IPS-18a (cell line): ENCODE measurements around the gene UBTD1.
"Not testable (repeated sequence)": the region's sequence is repeated elsewhere in the genome, so short reads cannot be mapped to it uniquely, and the experiment has no call there.

Source experiments
- H3K27ac ChIP-seq: one replicate; pipeline ENCODE4 v1.5.1; 2013; ENCODE audit warnings: low read length
- H3K27me3 ChIP-seq: one replicate; pipeline ENCODE4 v1.6.1; 2013; ENCODE audit warnings: mild to moderate bottlenecking, low read length; ENCODE audit not compliant: control insufficient read depth, insufficient read depth
- H3K36me3 ChIP-seq: one replicate; pipeline ENCODE4 v1.6.1; 2013; ENCODE audit warnings: low read depth, low read length; ENCODE audit not compliant: control insufficient read depth
- H3K4me1 ChIP-seq: one replicate; pipeline ENCODE4 v1.6.1; 2013; ENCODE audit warnings: low read depth, low read length; ENCODE audit not compliant: control insufficient read depth
- H3K4me3 ChIP-seq: one replicate; pipeline ENCODE4 v1.5.1; 2013; ENCODE audit warnings: low read length
- H3K9ac ChIP-seq: one replicate; pipeline ENCODE4 v1.6.1; 2013; ENCODE audit warnings: mild to moderate bottlenecking, low read length, moderate library complexity
- H3K9me3 ChIP-seq: one replicate; pipeline ENCODE4 v1.6.1; 2013; ENCODE audit warnings: low read depth, low read length; ENCODE audit not compliant: control insufficient read depth

UBTD1 gene

DNA sequence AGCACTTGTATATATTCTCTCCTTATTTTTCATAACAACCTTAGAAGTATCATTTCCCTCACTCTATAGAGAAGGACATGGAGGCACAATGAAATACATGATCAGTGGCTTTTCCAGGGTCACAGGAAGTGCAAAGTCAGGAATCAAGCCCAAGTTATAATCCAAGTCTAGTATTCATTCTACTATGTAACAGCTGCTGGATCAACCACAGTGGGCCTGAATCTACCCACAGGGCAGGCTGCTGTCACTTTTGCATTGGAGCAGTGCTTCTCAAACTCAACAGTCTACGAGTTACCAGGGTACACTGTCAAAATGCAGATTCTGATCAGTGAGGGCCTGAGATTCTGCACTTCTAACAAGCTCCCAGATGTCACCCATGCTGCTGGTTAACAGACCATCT lies 34.5 kb upstream of the UBTD1 start:
- no peak overlapping the region for H3K4me3 ChIP-seq
- no peak overlapping the region for H3K27ac ChIP-seq
- H3K9ac ChIP-seq = no peak overlapping the region
- no peaks in the 10 kb centered on the region for H3K9me3 ChIP-seq
- peaks cover 82% of the 10 kb centered on the region for H3K36me3 ChIP-seq
- H3K27me3 ChIP-seq = no peaks in the 10 kb centered on the region
- no peaks in the 10 kb centered on the region for H3K4me1 ChIP-seq

DNA sequence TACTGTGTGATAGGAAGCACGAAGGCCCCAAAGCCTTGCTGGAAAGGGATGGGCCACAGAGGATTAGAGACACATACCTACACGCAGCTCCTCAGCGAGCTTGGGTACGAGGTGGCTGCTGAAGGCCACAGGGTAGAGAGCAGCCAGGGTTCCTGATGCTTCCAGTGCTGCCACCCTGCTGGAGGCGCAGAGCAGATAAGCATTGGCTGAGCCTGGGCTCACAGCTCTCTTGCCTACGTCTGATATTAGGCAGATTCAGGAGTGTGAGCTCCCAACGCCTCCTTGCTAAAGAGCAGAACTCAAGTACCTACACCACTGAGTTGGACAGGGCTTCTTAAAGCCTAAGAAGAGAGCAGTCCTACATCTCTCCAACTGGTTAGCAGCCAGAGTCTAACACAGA lies 32.7 kb upstream of the UBTD1 start:
- Histone ChIP-seq H3K9me3 (no peaks in the 10 kb centered on the region), H3K4me1 (no peaks in the 10 kb centered on the region), H3K36me3 (peaks cover 82% of the 10 kb centered on the region), H3K27ac (no peak overlapping the region), H3K4me3 (no peak overlapping the region), H3K27me3 (no peaks in the 10 kb centered on the region), H3K9ac (no peak overlapping the region)

GRCh38 chr10:97466755-97467154 lies 32.0 kb upstream of the UBTD1 start:
- no peak overlapping the region for H3K27ac ChIP-seq
- H3K36me3 ChIP-seq = peaks cover 75% of the 10 kb centered on the region
- H3K4me1 ChIP-seq = no peaks in the 10 kb centered on the region
- H3K4me3 ChIP-seq = no peak overlapping the region
- no peaks in the 10 kb centered on the region for H3K9me3 ChIP-seq
- no peaks in the 10 kb centered on the region for H3K27me3 ChIP-seq
- H3K9ac ChIP-seq = no peak overlapping the region

DNA sequence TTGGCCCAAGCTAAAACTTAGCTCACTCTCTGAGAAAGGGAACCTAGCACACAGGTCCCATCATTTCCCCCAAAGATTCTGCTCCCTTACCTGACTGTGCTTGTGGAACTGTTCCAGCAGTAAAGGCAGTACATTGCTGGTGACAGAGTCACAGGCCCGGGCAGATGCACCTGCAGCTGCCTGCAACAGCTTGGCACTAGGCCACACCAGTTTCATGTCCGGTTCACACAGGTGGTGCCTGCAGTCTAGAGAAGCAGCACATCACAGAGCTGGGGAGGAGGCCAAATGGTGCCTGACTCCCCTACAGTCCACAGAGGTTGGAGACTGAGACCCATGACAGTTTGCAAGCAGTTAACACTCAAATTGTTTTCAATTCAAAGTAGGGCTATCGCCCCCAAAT lies 30.6 kb upstream of the UBTD1 start:
- Histone ChIP-seq H3K36me3 (peaks cover 63% of the 10 kb centered on the region), H3K27ac (no peak overlapping the region), H3K9ac (no peak overlapping the region), H3K9me3 (no peaks in the 10 kb centered on the region), H3K4me3 (no peak overlapping the region), H3K27me3 (no peaks in the 10 kb centered on the region), H3K4me1 (no peaks in the 10 kb centered on the region)

DNA sequence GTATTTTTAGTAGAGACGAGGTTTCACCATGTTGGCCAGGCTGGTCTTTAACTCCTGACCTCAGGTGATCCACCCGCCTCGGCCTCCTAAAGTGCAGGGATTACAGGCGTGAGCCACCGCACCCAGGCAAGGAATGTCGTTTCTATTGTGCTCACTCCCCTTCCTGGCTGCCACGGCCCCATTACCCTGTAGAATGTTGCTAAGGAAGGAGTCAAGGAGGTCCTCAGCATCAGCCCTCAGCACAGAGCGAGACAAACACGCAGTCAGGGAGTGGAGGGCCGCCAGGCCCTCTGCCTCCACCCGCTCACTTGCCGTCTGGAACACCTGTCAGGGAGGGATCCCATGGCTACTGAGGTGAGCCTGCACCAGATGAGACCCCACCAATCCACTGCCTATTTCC lies 29.9 kb upstream of the UBTD1 start:
- not testable (repeated sequence) for H3K9ac ChIP-seq, H3K4me3 ChIP-seq, H3K27ac ChIP-seq, H3K4me1 ChIP-seq, H3K27me3 ChIP-seq, H3K9me3 ChIP-seq
- H3K36me3 ChIP-seq = peaks cover 66% of the 10 kb centered on the region

GRCh38 chr10:97474918-97475317 lies 23.8 kb upstream of the UBTD1 start:
- Histone ChIP-seq H3K9me3 (no peaks in the 10 kb centered on the region), H3K4me3 (no peak overlapping the region), H3K4me1 (peaks cover 8% of the 10 kb centered on the region), H3K27ac (no peak overlapping the region), H3K36me3 (peaks cover 72% of the 10 kb centered on the region), H3K27me3 (no peaks in the 10 kb centered on the region), H3K9ac (no peak overlapping the region)

DNA sequence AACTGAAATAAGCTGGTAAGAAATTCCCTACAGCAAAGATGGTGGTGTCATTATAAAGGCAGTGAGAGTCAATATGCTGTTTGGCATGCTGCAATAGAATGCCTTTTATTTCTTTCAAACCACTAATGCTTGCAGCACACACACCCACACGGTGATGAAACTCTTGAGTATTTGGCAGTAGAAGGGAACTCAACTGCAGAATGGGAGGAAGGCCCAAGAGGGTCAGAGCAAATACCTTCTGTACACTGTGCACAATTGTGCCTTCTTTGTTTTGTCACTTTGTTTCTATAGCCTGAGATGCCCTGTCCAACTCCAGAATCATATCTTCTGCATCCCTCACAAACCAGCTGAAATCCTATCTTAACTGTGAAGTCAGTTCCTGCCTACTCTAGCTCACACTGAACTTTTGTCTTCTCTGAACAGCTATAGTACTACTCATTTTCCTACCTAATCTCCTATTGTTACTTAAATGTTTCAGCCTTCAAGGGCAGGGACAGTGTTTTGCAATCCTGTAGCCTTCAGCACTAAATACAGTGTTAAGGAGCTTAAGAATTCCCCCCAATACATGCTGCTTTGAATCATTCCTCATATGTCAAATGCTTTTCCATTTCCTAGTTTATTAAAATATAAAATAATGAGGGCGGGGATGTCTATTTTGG lies 22.7 kb upstream of the UBTD1 start:
- H3K9me3 ChIP-seq = no peaks in the 10 kb centered on the region
- H3K27me3 ChIP-seq = no peaks in the 10 kb centered on the region
- H3K4me3 ChIP-seq = no peak overlapping the region
- no peak overlapping the region for H3K9ac ChIP-seq
- no peak overlapping the region for H3K27ac ChIP-seq
- peaks cover 61% of the 10 kb centered on the region for H3K36me3 ChIP-seq
- peaks cover 18% of the 10 kb centered on the region for H3K4me1 ChIP-seq

DNA sequence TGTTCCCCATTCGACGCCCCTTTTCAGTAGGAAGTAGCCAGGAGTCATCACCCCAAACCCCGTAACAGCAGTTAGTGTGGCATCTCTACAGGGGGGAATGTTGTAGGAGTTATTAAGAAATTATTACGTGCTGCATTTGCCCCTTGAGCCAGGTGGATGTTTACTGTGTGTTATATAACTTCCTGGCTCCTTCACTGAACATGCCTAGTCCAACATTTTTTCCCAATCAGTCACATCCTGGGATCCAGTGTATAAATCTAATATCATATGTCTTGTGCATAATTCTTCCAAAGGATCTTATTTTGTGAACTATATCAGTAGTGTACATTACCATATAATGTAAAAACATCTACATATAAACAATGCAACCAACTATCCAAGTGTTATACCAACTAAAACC lies 19.3 kb upstream of the UBTD1 start:
- H3K4me3 ChIP-seq = peak overlapping the region; percentile 21
- H3K36me3 ChIP-seq = peaks cover 55% of the 10 kb centered on the region
- peak overlapping the region; percentile 88 for H3K27ac ChIP-seq
- H3K9me3 ChIP-seq, H3K27me3 ChIP-seq: not testable (repeated sequence)
- peak overlapping the region; percentile 72 for H3K9ac ChIP-seq
- peaks cover 18% of the 10 kb centered on the region for H3K4me1 ChIP-seq

DNA sequence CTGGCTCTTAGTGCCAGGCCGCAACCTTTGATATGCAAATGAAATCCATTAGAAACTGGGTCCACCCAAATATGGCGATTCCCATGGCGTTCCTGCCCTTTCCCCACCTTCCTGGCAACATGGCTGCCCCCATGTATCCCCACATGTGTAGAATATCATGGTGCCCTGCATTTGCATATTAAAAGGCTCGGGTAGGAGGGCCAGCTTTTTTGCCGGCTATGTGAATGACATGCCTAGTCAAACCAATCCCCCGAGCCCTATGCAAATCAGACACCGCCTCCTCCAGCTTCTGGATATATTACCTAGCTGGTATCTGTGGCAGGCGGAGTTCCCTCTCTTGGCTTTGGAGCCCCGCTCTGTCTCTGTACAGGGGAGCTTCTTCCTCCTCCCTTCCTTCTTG lies 18.8 kb upstream of the UBTD1 start:
- Histone ChIP-seq H3K4me1 (peaks cover 18% of the 10 kb centered on the region), H3K27ac (peak overlapping the region; percentile 88), H3K9me3 (no peaks in the 10 kb centered on the region), H3K4me3 (peak overlapping the region; percentile 21), H3K9ac (peak overlapping the region; percentile 72), H3K27me3 (no peaks in the 10 kb centered on the region), H3K36me3 (peaks cover 50% of the 10 kb centered on the region)

- H3K9ac ChIP-seq = no peak overlapping the region
- no peak overlapping the region for H3K4me3 ChIP-seq
- no peaks in the 10 kb centered on the region for H3K9me3 ChIP-seq
- H3K36me3 ChIP-seq = peaks cover 45% of the 10 kb centered on the region
- H3K4me1 ChIP-seq = peaks cover 18% of the 10 kb centered on the region
- H3K27me3 ChIP-seq = no peaks in the 10 kb centered on the region
- peak overlapping the region; percentile 47 for H3K27ac ChIP-seq
Measured at GRCh38 chr10:97481071-97481470, 17.7 kb upstream of the UBTD1 start.

GRCh38 chr10:97482381-97482780 lies 16.3 kb upstream of the UBTD1 start:
- H3K9me3 ChIP-seq = no peaks in the 10 kb centered on the region
- H3K9ac ChIP-seq = no peak overlapping the region
- no peak overlapping the region for H3K27ac ChIP-seq
- H3K4me1 ChIP-seq = peaks cover 18% of the 10 kb centered on the region
- no peak overlapping the region for H3K4me3 ChIP-seq
- no peaks in the 10 kb centered on the region for H3K27me3 ChIP-seq
- peaks cover 32% of the 10 kb centered on the region for H3K36me3 ChIP-seq

DNA sequence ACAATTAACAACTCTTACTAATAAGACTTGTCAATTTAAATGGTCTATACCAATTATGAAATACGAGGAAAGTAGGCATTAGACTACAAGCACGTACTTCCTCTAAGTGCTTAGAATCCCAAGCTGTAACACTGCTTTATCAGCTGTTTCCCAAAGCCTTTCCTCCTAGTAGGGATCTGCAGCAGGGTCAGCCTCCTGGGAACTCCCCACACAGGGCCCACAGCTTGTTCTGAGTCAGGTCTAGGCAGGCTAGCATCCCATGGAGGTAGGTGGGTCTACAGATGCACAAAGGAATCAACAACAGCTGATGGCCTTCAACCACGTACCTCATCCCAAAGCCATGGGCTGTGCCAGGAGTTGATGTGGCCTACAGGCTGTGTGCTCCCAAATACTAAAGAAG lies 15.2 kb upstream of the UBTD1 start:
- H3K9me3 ChIP-seq = no peaks in the 10 kb centered on the region
- peaks cover 21% of the 10 kb centered on the region for H3K36me3 ChIP-seq
- no peak overlapping the region for H3K4me3 ChIP-seq
- no peaks in the 10 kb centered on the region for H3K27me3 ChIP-seq
- no peak overlapping the region for H3K27ac ChIP-seq
- no peak overlapping the region for H3K9ac ChIP-seq
- peaks cover 18% of the 10 kb centered on the region for H3K4me1 ChIP-seq
